Measurements from ENCODE around the gene TOM1L2.

The TOM1L2 gene

GRCh38 chr17:17987187-17987896 is 15.1 kb upstream of the TOM1L2 start:
- Histone ChIP-seq H3K4me3 (ENCODE audit: low read depth in 1 of 2, low read length in 2 of 2) (no peak overlapping the region), H3K27me3 (ENCODE audit: control insufficient read depth in 1 of 2, insufficient read depth in 2 of 2, low read length in 2 of 2) (no peaks in the 10 kb centered on the region), H3K4me1 (ENCODE audit: control insufficient read depth in 1 of 2, insufficient read depth in 2 of 2, low read length in 2 of 2) (no peaks in the 10 kb centered on the region), H3K9me3 (ENCODE audit: control insufficient read depth in 1 of 2, low read length in 2 of 2) (no peaks in the 10 kb centered on the region), H3K36me3 (ENCODE audit: control insufficient read depth in 1 of 2, insufficient read depth in 2 of 2, low read length in 2 of 2) (no peaks in the 10 kb centered on the region), H3K27ac (ENCODE audit: low read depth, low read length) (no peak overlapping the region), H3K9ac (ENCODE audit: low read depth in 1 of 2, low read length in 2 of 2) (no peak overlapping the region)

GRCh38 chr17:17985555-17985954 is 13.4 kb upstream of the TOM1L2 start:
- H3K27me3 ChIP-seq (ENCODE audit: control insufficient read depth in 1 of 2, insufficient read depth in 2 of 2, low read length in 2 of 2) = no peaks in the 10 kb centered on the region
- no peak overlapping the region for H3K4me3 ChIP-seq (ENCODE audit: low read depth in 1 of 2, low read length in 2 of 2)
- no peak overlapping the region for H3K27ac ChIP-seq (ENCODE audit: low read depth, low read length)
- H3K36me3 ChIP-seq (ENCODE audit: control insufficient read depth in 1 of 2, insufficient read depth in 2 of 2, low read length in 2 of 2) = no peaks in the 10 kb centered on the region
- H3K9ac ChIP-seq (ENCODE audit: low read depth in 1 of 2, low read length in 2 of 2) = no peak overlapping the region
- no peaks in the 10 kb centered on the region for H3K4me1 ChIP-seq (ENCODE audit: control insufficient read depth in 1 of 2, insufficient read depth in 2 of 2, low read length in 2 of 2)
- no peaks in the 10 kb centered on the region for H3K9me3 ChIP-seq (ENCODE audit: control insufficient read depth in 1 of 2, low read length in 2 of 2)

- Histone ChIP-seq H3K9ac (ENCODE audit: low read depth in 1 of 2, low read length in 2 of 2) (no peak overlapping the region), H3K4me1 (ENCODE audit: control insufficient read depth in 1 of 2, insufficient read depth in 2 of 2, low read length in 2 of 2) (no peaks in the 10 kb centered on the region), H3K4me3 (ENCODE audit: low read depth in 1 of 2, low read length in 2 of 2) (no peak overlapping the region), H3K27me3 (ENCODE audit: control insufficient read depth in 1 of 2, insufficient read depth in 2 of 2, low read length in 2 of 2) (no peaks in the 10 kb centered on the region), H3K27ac (ENCODE audit: low read depth, low read length) (no peak overlapping the region), H3K36me3 (ENCODE audit: control insufficient read depth in 1 of 2, insufficient read depth in 2 of 2, low read length in 2 of 2) (no peaks in the 10 kb centered on the region), H3K9me3 (ENCODE audit: control insufficient read depth in 1 of 2, low read length in 2 of 2) (no peaks in the 10 kb centered on the region)
Observed at GRCh38 chr17:17985153-17985552, 13.0 kb upstream of the TOM1L2 start.

GRCh38 chr17:17983776-17984175 is 11.6 kb upstream of the TOM1L2 start:
- Histone ChIP-seq H3K9me3 (ENCODE audit: control insufficient read depth in 1 of 2, low read length in 2 of 2) (no peaks in the 10 kb centered on the region), H3K4me3 (ENCODE audit: low read depth in 1 of 2, low read length in 2 of 2) (no peak overlapping the region), H3K36me3 (ENCODE audit: control insufficient read depth in 1 of 2, insufficient read depth in 2 of 2, low read length in 2 of 2) (no peaks in the 10 kb centered on the region), H3K27ac (ENCODE audit: low read depth, low read length) (no peak overlapping the region), H3K4me1 (ENCODE audit: control insufficient read depth in 1 of 2, insufficient read depth in 2 of 2, low read length in 2 of 2) (peaks cover 0 to 4% of the 10 kb centered on the region in 2 donors), H3K9ac (ENCODE audit: low read depth in 1 of 2, low read length in 2 of 2) (no peak overlapping the region), H3K27me3 (ENCODE audit: control insufficient read depth in 1 of 2, insufficient read depth in 2 of 2, low read length in 2 of 2) (no peaks in the 10 kb centered on the region)

- Histone ChIP-seq H3K9me3 (ENCODE audit: control insufficient read depth in 1 of 2, low read length in 2 of 2) (no peaks in the 10 kb centered on the region), H3K36me3 (ENCODE audit: control insufficient read depth in 1 of 2, insufficient read depth in 2 of 2, low read length in 2 of 2) (no peaks in the 10 kb centered on the region), H3K4me3 (ENCODE audit: low read depth in 1 of 2, low read length in 2 of 2) (no peak overlapping the region), H3K27ac (ENCODE audit: low read depth, low read length) (no peak overlapping the region), H3K4me1 (ENCODE audit: control insufficient read depth in 1 of 2, insufficient read depth in 2 of 2, low read length in 2 of 2) (peaks cover 0 to 4% of the 10 kb centered on the region in 2 donors), H3K9ac (ENCODE audit: low read depth in 1 of 2, low read length in 2 of 2) (no peak overlapping the region), H3K27me3 (ENCODE audit: control insufficient read depth in 1 of 2, insufficient read depth in 2 of 2, low read length in 2 of 2) (no peaks in the 10 kb centered on the region)
Observed at GRCh38 chr17:17983376-17983775, 11.2 kb upstream of the TOM1L2 start.

GRCh38 chr17:17982801-17983200 is 10.6 kb upstream of the TOM1L2 start:
- H3K27ac ChIP-seq (ENCODE audit: low read depth, low read length) = no peak overlapping the region
- no peaks in the 10 kb centered on the region for H3K36me3 ChIP-seq (ENCODE audit: control insufficient read depth in 1 of 2, insufficient read depth in 2 of 2, low read length in 2 of 2)
- H3K27me3 ChIP-seq (ENCODE audit: control insufficient read depth in 1 of 2, insufficient read depth in 2 of 2, low read length in 2 of 2) = no peaks in the 10 kb centered on the region
- H3K9me3 ChIP-seq (ENCODE audit: control insufficient read depth in 1 of 2, low read length in 2 of 2) = no peaks in the 10 kb centered on the region
- no peak overlapping the region for H3K4me3 ChIP-seq (ENCODE audit: low read depth in 1 of 2, low read length in 2 of 2)
- peaks cover 0 to 4% of the 10 kb centered on the region in 2 donors for H3K4me1 ChIP-seq (ENCODE audit: control insufficient read depth in 1 of 2, insufficient read depth in 2 of 2, low read length in 2 of 2)
- no peak overlapping the region for H3K9ac ChIP-seq (ENCODE audit: low read depth in 1 of 2, low read length in 2 of 2)

- Histone ChIP-seq H3K27ac (ENCODE audit: low read depth, low read length) (no peak overlapping the region), H3K4me3 (ENCODE audit: low read depth in 1 of 2, low read length in 2 of 2) (no peak overlapping the region), H3K36me3 (ENCODE audit: control insufficient read depth in 1 of 2, insufficient read depth in 2 of 2, low read length in 2 of 2) (no peaks in the 10 kb centered on the region), H3K4me1 (ENCODE audit: control insufficient read depth in 1 of 2, insufficient read depth in 2 of 2, low read length in 2 of 2) (peaks cover 0 to 4% of the 10 kb centered on the region in 2 donors), H3K9ac (ENCODE audit: low read depth in 1 of 2, low read length in 2 of 2) (no peak overlapping the region), H3K27me3 (ENCODE audit: control insufficient read depth in 1 of 2, insufficient read depth in 2 of 2, low read length in 2 of 2) (no peaks in the 10 kb centered on the region), H3K9me3 (ENCODE audit: control insufficient read depth in 1 of 2, low read length in 2 of 2) (no peaks in the 10 kb centered on the region)
Observed at GRCh38 chr17:17981330-17981729, 9.1 kb upstream of the TOM1L2 start.

GRCh38 chr17:17979778-17980177 is 7.6 kb upstream of the TOM1L2 start:
- Histone ChIP-seq H3K27ac (ENCODE audit: low read depth, low read length) (no peak overlapping the region), H3K4me3 (ENCODE audit: low read depth in 1 of 2, low read length in 2 of 2) (no peak overlapping the region), H3K9me3 (ENCODE audit: control insufficient read depth in 1 of 2, low read length in 2 of 2) (no peaks in the 10 kb centered on the region), H3K4me1 (ENCODE audit: control insufficient read depth in 1 of 2, insufficient read depth in 2 of 2, low read length in 2 of 2) (peaks cover 0 to 4% of the 10 kb centered on the region in 2 donors), H3K36me3 (ENCODE audit: control insufficient read depth in 1 of 2, insufficient read depth in 2 of 2, low read length in 2 of 2) (no peaks in the 10 kb centered on the region), H3K27me3 (ENCODE audit: control insufficient read depth in 1 of 2, insufficient read depth in 2 of 2, low read length in 2 of 2) (no peaks in the 10 kb centered on the region), H3K9ac (ENCODE audit: low read depth in 1 of 2, low read length in 2 of 2) (no peak overlapping the region)

- Histone ChIP-seq H3K27me3 (ENCODE audit: control insufficient read depth in 1 of 2, insufficient read depth in 2 of 2, low read length in 2 of 2) (no peaks in the 10 kb centered on the region), H3K4me3 (ENCODE audit: low read depth in 1 of 2, low read length in 2 of 2) (no peak overlapping the region), H3K9me3 (ENCODE audit: control insufficient read depth in 1 of 2, low read length in 2 of 2) (no peaks in the 10 kb centered on the region), H3K9ac (ENCODE audit: low read depth in 1 of 2, low read length in 2 of 2) (no peak overlapping the region), H3K27ac (ENCODE audit: low read depth, low read length) (no peak overlapping the region), H3K36me3 (ENCODE audit: control insufficient read depth in 1 of 2, insufficient read depth in 2 of 2, low read length in 2 of 2) (no peaks in the 10 kb centered on the region), H3K4me1 (ENCODE audit: control insufficient read depth in 1 of 2, insufficient read depth in 2 of 2, low read length in 2 of 2) (peaks cover 0 to 4% of the 10 kb centered on the region in 2 donors)
Observed at GRCh38 chr17:17978481-17979424, 6.6 kb upstream of the TOM1L2 start.

GRCh38 chr17:17976931-17977570 is 4.9 kb upstream of the TOM1L2 start:
- no peak overlapping the region for H3K4me3 ChIP-seq (ENCODE audit: low read depth in 1 of 2, low read length in 2 of 2)
- no peak overlapping the region for H3K9ac ChIP-seq (ENCODE audit: low read depth in 1 of 2, low read length in 2 of 2)
- H3K4me1 ChIP-seq (ENCODE audit: control insufficient read depth in 1 of 2, insufficient read depth in 2 of 2, low read length in 2 of 2) = peaks cover 4 to 9% of the 10 kb centered on the region in 2 donors
- no peaks in the 10 kb centered on the region for H3K36me3 ChIP-seq (ENCODE audit: control insufficient read depth in 1 of 2, insufficient read depth in 2 of 2, low read length in 2 of 2)
- H3K9me3 ChIP-seq (ENCODE audit: control insufficient read depth in 1 of 2, low read length in 2 of 2) = no peaks in the 10 kb centered on the region
- no peaks in the 10 kb centered on the region for H3K27me3 ChIP-seq (ENCODE audit: control insufficient read depth in 1 of 2, insufficient read depth in 2 of 2, low read length in 2 of 2)
- H3K27ac ChIP-seq (ENCODE audit: low read depth, low read length) = no peak overlapping the region

All from duodenal mucosa (tissue), 2 donors.